Neural progenitor cell (in vitro differentiated cells): ENCODE data around the gene RIPK4. TPM values are rescaled to one million over a fixed set of nuclear protein-coding genes. Genes with fewer than 3 reads are reported as not detected.

ENCODE experiments used
- DNase-seq: peaks from one replicate; pipeline ENCODE4 v3.0.0-alpha.2; 2016; ENCODE audit warnings: low spot score
- H2AFZ ChIP-seq: fragments of 200-600 bp; sonication (generic); replicated peaks from 2 replicates; pipeline ENCODE4 v1.6.1; 2016; ENCODE audit warnings: antibody characterized with exemption
- H3F3A ChIP-seq: fragments of 200-600 bp; sonication (generic); 2 replicates; pipeline ENCODE4 v1.6.1; 2016; ENCODE audit warnings: antibody characterized with exemption, low read depth
- H3K27ac ChIP-seq: fragments of 200-600 bp; sonication (generic); 2 replicates; pipeline ENCODE4 v1.5.1; 2016; ENCODE audit warnings: mild to moderate bottlenecking
- H3K27me3 ChIP-seq: fragments of 200-600 bp; sonication (generic); 2 replicates; pipeline ENCODE4 v1.6.1; 2016; ENCODE audit warnings: mild to moderate bottlenecking, moderate library complexity
- H3K36me3 ChIP-seq: fragments of 200-600 bp; sonication (generic); 2 replicates; pipeline ENCODE4 v1.5.1; 2016
- H3K4me1 ChIP-seq: fragments of 200-600 bp; sonication (generic); 2 replicates; pipeline ENCODE4 v1.6.1; 2016; ENCODE audit warnings: mixed run types
- H3K4me2 ChIP-seq: fragments of 200-600 bp; sonication (generic); 2 replicates; pipeline ENCODE4 v1.6.1; 2016
- H3K4me3 ChIP-seq: fragments of 200-600 bp; sonication (generic); 2 replicates; pipeline ENCODE4 v1.5.1; 2016
- H3K79me2 ChIP-seq: fragments of 200-600 bp; sonication (generic); 2 replicates; pipeline ENCODE4 v1.6.1; 2016; ENCODE audit warnings: low read depth
- H3K9ac ChIP-seq: fragments of 200-600 bp; sonication (generic); 2 replicates; pipeline ENCODE4 v1.6.1; 2016
- H3K9me3 ChIP-seq: fragments of 200-600 bp; sonication (generic); 2 replicates; pipeline ENCODE4 v1.5.1; 2016; ENCODE audit warnings: low read depth
- H4K20me1 ChIP-seq: fragments of 200-600 bp; sonication (generic); 2 replicates; pipeline ENCODE4 v1.6.1; 2016; ENCODE audit warnings: low read depth
- H3K27ac Mint-ChIP-seq: 3 replicates; pipeline ENCODE4 v1.8.0; 2021; ENCODE audit warnings: mixed read lengths
- H3K27me3 Mint-ChIP-seq: 2 replicates; pipeline ENCODE4 v1.8.0; 2022; ENCODE audit warnings: low read depth, mild to moderate bottlenecking, inconsistent platforms, moderate library complexity, mixed read lengths; ENCODE audit not compliant: insufficient read depth
- H3K36me3 Mint-ChIP-seq: 3 replicates; pipeline ENCODE4 v1.8.0; 2021; ENCODE audit warnings: mixed read lengths
- H3K4me1 Mint-ChIP-seq: 3 replicates; pipeline ENCODE4 v1.8.0; 2021; ENCODE audit warnings: mixed read lengths
- H3K4me3 Mint-ChIP-seq: 3 replicates; pipeline ENCODE4 v1.8.0; 2021; ENCODE audit warnings: mild to moderate bottlenecking, moderate library complexity, mixed read lengths
- H3K9me3 Mint-ChIP-seq: 3 replicates; pipeline ENCODE4 v1.8.0; 2020; ENCODE audit warnings: mixed read lengths
- CTCF ChIP-seq: fragments of 200-600 bp; sonication (generic); IDR thresholded peaks from 2 replicates; pipeline ENCODE4 v1.5.1; 2017; ENCODE audit warnings: antibody characterized with exemption, mild to moderate bottlenecking
- EZH2 ChIP-seq: fragments of 200-600 bp; sonication (generic); IDR thresholded peaks from 2 replicates; pipeline ENCODE4 v1.6.1; 2017; ENCODE audit warnings: antibody characterized with exemption, mild to moderate bottlenecking, moderate library complexity
- EZH2phosphoT487 ChIP-seq: fragments of 200-600 bp; sonication (generic); IDR thresholded peaks from 2 replicates; pipeline ENCODE4 v1.6.1; 2017; ENCODE audit warnings: antibody characterized with exemption
- total RNA-seq: library from RNA; depleted of rRNA; stranded (reverse); fragments of >200 nt; gene quantifications from 2 replicates; pipeline ENCODE4 v1.2.3, GENCODE V29; 2015; ENCODE audit warnings: low replicate concordance

The RIPK4 gene
- total RNA-seq, 1 donor from 2014 or later = 1.3 TPM

DNA sequence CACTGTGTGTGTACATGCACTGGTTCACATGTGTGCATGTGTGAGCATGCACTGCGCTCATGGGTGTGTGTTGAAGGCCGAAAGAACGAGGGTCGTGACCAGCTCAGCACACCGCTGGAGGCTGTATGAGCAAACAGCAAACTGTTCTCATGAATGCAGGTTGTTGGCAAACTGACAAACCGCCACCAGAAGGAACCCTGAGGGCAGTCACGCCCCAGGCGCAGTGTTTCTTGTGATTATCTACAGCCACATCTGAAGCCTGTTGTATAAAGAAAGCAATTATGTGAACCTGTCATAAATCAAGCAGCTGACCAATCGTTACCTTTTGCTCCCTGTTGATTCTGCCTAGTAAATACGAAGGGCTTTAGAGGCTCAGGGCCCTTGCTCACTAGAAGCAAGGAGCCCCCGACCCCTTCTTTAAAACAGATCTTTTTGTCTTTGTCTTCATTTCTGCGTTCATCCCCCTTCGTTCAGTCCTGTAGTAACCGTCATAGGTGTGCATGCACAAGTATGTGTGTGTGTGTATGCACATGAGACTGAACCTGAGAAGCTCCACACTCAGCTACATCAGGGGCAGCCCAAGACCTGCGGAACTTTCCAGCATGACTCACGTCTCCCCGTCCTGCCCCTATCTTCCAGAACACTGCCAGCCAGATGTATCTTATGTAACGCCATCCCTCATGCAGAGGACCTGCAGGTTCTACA, 16.8 kb upstream of the RIPK4 start:
- Histone ChIP-seq H3K4me2 (no peak overlapping the region), H3K4me1 (peaks cover 10% of the 10 kb centered on the region), H4K20me1 (no peaks in the 10 kb centered on the region), H3K9ac (no peak overlapping the region), H3K36me3 (no peaks in the 10 kb centered on the region), H3K9me3 (no peaks in the 10 kb centered on the region), H3K4me3 (no peak overlapping the region), H3K27ac (no peak overlapping the region), H3K27me3 (no peaks in the 10 kb centered on the region), H2AFZ (no peak overlapping the region), H3K79me2 (no peaks in the 10 kb centered on the region), H3F3A (peaks cover 12% of the 10 kb centered on the region)
- Mint-ChIP-seq H3K36me3 (no peaks in the 10 kb centered on the region), H3K4me3 (no peak overlapping the region), H3K4me1 (peaks cover 5% of the 10 kb centered on the region), H3K27ac (no peak overlapping the region), H3K27me3 (peaks cover 2% of the 10 kb centered on the region), H3K9me3 (no peaks in the 10 kb centered on the region)
- DNase-seq = no peak
- TF ChIP-seq EZH2 (no peak), CTCF (no peak), EZH2phosphoT487 (no peak)

GRCh38 chr21:41781050-41781410, 14.2 kb upstream of the RIPK4 start:
- H3K9me3 ChIP-seq = no peaks in the 10 kb centered on the region
- TF ChIP-seq EZH2 = no peak
- Mint-ChIP-seq H3K9me3 (no peaks in the 10 kb centered on the region), H3K27ac (no peak overlapping the region), H3K4me1 (peaks cover 16% of the 10 kb centered on the region), H3K4me3 (no peak overlapping the region), H3K36me3 (no peaks in the 10 kb centered on the region), H3K27me3 (no peaks in the 10 kb centered on the region)
- peaks cover 15% of the 10 kb centered on the region for H3F3A ChIP-seq
- H4K20me1 ChIP-seq = no peaks in the 10 kb centered on the region
- H3K9ac ChIP-seq = no peak overlapping the region
- peaks cover 9% of the 10 kb centered on the region for H3K27me3 ChIP-seq
- H3K79me2 ChIP-seq = no peaks in the 10 kb centered on the region
- H2AFZ ChIP-seq = no peak overlapping the region
- no peak overlapping the region for H3K27ac ChIP-seq
- no peak overlapping the region for H3K4me3 ChIP-seq
- H3K4me1 ChIP-seq = peaks cover 13% of the 10 kb centered on the region
- no peak for DNase-seq
- no peak overlapping the region for H3K4me2 ChIP-seq
- H3K36me3 ChIP-seq = no peaks in the 10 kb centered on the region

- no peak for DNase-seq
- Mint-ChIP-seq H3K4me3 (no peak overlapping the region), H3K36me3 (no peaks in the 10 kb centered on the region), H3K27ac (no peak overlapping the region), H3K4me1 (peaks cover 19% of the 10 kb centered on the region), H3K27me3 (no peaks in the 10 kb centered on the region), H3K9me3 (no peaks in the 10 kb centered on the region)
- no peaks in the 10 kb centered on the region for H3K9me3 ChIP-seq
- TF ChIP-seq EZH2 (no peak), EZH2phosphoT487 (no peak)
- no peaks in the 10 kb centered on the region for H4K20me1 ChIP-seq
- peaks cover 15% of the 10 kb centered on the region for H3F3A ChIP-seq
- no peak overlapping the region for H3K9ac ChIP-seq
- no peak overlapping the region for H3K27ac ChIP-seq
- H3K79me2 ChIP-seq = no peaks in the 10 kb centered on the region
- peaks cover 13% of the 10 kb centered on the region for H3K4me1 ChIP-seq
- no peaks in the 10 kb centered on the region for H3K36me3 ChIP-seq
- no peak overlapping the region for H3K4me3 ChIP-seq
- no peak overlapping the region for H2AFZ ChIP-seq
- no peak overlapping the region for H3K4me2 ChIP-seq
- H3K27me3 ChIP-seq = peaks cover 11% of the 10 kb centered on the region
Measured at GRCh38 chr21:41780337-41781049, 13.6 kb upstream of the RIPK4 start.

- no peaks in the 10 kb centered on the region for H3K36me3 Mint-ChIP-seq
- no peaks in the 10 kb centered on the region for H3K36me3 ChIP-seq
- H3K9me3 ChIP-seq = no peaks in the 10 kb centered on the region
- no peak for DNase-seq
- no peaks in the 10 kb centered on the region for H4K20me1 ChIP-seq
- peaks cover 20% of the 10 kb centered on the region for H3K4me1 Mint-ChIP-seq
- peaks cover 13% of the 10 kb centered on the region for H3K4me1 ChIP-seq
- no peaks in the 10 kb centered on the region for H3K79me2 ChIP-seq
- H3K9ac ChIP-seq = no peak overlapping the region
- peak overlapping the region; percentile 79 for H2AFZ ChIP-seq
- TF ChIP-seq CTCF = no peak
- TF ChIP-seq EZH2phosphoT487 = no peak
- no peak for TF ChIP-seq EZH2
- no peak overlapping the region for H3K4me3 Mint-ChIP-seq
- H3K27ac Mint-ChIP-seq = no peak overlapping the region
- H3F3A ChIP-seq = peaks cover 15% of the 10 kb centered on the region
- peaks cover 12% of the 10 kb centered on the region for H3K27me3 ChIP-seq
- no peak overlapping the region for H3K4me3 ChIP-seq
- H3K4me2 ChIP-seq = peak overlapping the region; percentile 48
- no peak overlapping the region for H3K27ac ChIP-seq
- H3K27me3 Mint-ChIP-seq = no peaks in the 10 kb centered on the region
- no peaks in the 10 kb centered on the region for H3K9me3 Mint-ChIP-seq
Measured at GRCh38 chr21:41779659-41780058, 12.8 kb upstream of the RIPK4 start.
